ENCODE results near the gene CRIM1.

DNA sequence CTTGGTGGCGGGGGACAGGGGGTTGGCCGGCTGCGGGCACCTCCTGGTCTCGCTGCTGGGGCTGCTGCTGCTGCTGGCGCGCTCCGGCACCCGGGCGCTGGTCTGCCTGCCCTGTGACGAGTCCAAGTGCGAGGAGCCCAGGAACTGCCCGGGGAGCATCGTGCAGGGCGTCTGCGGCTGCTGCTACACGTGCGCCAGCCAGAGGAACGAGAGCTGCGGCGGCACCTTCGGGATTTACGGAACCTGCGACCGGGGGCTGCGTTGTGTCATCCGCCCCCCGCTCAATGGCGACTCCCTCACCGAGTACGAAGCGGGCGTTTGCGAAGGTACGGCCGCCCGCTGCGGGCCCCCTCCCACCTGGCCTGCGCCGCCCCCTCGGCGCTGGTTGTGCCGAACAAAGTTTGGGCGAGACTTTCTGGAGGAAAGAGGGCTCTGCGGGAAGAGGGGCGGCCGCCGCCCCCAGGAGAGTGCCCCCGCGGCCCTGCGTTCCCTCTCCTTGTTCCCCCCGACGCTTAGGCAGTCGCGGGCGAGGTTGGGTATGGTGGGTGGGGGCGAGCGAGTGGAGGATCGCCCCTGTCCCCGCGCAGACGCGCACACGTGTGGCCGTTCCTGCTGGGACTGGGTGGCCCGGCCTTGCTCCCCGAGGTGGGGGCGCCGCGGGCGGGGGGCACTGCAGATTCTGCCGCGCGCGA, 866 bp downstream of the CRIM1 start:
- TF ChIP-seq, protein P1, sequence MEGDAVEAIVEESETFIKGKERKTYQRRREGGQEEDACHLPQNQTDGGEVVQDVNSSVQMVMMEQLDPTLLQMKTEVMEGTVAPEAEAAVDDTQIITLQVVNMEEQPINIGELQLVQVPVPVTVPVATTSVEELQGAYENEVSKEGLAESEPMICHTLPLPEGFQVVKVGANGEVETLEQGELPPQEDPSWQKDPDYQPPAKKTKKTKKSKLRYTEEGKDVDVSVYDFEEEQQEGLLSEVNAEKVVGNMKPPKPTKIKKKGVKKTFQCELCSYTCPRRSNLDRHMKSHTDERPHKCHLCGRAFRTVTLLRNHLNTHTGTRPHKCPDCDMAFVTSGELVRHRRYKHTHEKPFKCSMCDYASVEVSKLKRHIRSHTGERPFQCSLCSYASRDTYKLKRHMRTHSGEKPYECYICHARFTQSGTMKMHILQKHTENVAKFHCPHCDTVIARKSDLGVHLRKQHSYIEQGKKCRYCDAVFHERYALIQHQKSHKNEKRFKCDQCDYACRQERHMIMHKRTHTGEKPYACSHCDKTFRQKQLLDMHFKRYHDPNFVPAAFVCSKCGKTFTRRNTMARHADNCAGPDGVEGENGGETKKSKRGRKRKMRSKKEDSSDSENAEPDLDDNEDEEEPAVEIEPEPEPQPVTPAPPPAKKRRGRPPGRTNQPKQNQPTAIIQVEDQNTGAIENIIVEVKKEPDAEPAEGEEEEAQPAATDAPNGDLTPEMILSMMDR (conservative IDR thresholded peaks at IDR 0.05; ENCODE audit: low read depth, low read length): no peak
- TF ChIP-seq EZH2 (IDR thresholded peaks at IDR 0.05; ENCODE audit: borderline replicate concordance, low read depth, low read length, poor library complexity, severe bottlenecking): no peak

All from A673 (cell line).